Testis (tissue), 2 donors: ENCODE results near the gene SRPK1.

Experiments
- POLR2A ChIP-seq: fragments of 450-650 bp; IDR thresholded peaks from one replicate; pipeline ENCODE4 v1.6.1; 2017; ENCODE audit warnings: antibody characterized with exemption, mild to moderate bottlenecking, moderate library complexity
- TF ChIP-seq, protein P1 (sequence below), 3 experiments: fragments of 450-650 bp in 2 of 3; fragments of 200-600 bp in 1 of 3; sonication (generic) in 1 of 3; IDR thresholded peaks; one replicate each; pipeline ENCODE4 v1.5.1; 2016 to 2019; ENCODE audit warnings: antibody characterized with exemption in 3 of 3, mild to moderate bottlenecking in 2 of 3, moderate library complexity in 1 of 3

DNA sequence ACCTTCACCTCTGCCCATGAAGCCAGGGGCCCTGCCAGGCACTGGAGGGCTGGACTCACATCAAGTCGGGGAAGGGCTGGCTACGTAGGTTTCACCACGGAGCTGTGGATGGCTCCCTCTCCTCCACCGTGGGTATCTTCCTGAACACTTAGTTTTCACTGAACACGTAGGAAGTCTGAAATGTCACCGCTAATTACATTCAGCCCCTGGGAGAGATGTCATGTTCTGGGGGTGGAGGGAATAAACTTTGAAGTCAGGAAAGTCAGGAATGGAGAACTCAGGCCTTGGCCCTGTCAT, 109.3 kb downstream of the SRPK1 start:
- TF ChIP-seq, protein P1, sequence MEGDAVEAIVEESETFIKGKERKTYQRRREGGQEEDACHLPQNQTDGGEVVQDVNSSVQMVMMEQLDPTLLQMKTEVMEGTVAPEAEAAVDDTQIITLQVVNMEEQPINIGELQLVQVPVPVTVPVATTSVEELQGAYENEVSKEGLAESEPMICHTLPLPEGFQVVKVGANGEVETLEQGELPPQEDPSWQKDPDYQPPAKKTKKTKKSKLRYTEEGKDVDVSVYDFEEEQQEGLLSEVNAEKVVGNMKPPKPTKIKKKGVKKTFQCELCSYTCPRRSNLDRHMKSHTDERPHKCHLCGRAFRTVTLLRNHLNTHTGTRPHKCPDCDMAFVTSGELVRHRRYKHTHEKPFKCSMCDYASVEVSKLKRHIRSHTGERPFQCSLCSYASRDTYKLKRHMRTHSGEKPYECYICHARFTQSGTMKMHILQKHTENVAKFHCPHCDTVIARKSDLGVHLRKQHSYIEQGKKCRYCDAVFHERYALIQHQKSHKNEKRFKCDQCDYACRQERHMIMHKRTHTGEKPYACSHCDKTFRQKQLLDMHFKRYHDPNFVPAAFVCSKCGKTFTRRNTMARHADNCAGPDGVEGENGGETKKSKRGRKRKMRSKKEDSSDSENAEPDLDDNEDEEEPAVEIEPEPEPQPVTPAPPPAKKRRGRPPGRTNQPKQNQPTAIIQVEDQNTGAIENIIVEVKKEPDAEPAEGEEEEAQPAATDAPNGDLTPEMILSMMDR (IDR thresholded peaks at IDR 0.05): no peak
- no peak for TF ChIP-seq POLR2A
